NCI-H146 treated with DMSO at 0.1 percent for 48 hours (cell line): ENCODE results near the gene MAP3K14.
A peak's percentile ranks its signal among the peaks of the same experiment; 100 is the strongest.

ENCODE experiments used
- DNase-seq: peaks from one replicate; lab custom pipeline; 2025; ENCODE audit not compliant: unreplicated experiment; lab: John Stamatoyannopoulos, UW

The MAP3K14 gene

DNA sequence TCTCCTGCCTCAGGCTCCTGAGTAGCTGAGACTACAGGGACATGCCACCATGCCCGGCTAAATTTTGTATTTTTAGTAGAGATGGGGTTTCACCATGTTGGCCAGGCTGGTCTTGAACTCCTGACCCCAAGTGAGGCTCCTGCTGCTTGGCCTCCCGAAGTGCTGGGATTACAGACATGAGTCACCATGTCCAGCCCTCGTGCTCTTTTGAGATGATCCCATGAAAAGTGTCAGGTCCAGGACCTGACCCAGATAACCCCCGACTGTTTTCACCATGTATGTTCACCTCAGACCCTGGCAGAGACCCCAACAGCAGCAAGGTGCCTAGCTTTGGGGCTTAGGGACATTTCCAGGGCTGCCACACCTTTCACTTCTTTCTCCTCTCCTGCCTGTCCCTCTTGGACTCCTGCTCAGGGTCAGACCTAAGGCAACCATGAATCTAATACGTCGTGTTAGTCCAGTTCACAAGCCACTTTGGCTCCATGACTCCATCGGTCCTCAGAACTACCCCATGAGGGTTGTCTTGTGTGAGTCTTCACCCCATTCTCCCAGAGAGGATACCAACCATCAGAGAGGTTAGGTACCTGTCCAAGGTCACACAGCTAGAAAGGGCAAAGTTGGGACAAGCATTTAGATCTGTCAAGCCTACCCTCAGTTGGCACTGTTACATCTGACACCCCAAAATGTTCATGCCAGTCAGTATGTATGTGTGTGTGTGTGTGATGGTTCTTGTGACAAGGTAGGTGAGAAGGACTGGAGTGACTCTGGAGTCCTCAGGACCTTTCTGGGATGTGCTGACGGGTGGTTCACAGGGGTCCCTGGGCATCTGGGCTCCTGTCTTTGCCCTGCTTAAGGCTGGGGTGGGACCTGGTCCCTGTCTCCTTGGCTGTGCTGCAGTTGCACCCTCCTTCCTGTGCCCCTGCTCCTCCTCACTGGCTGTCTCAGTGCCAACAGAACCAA, 23.1 kb upstream of the MAP3K14 start:
- no peak for DNase-seq

GRCh38 chr17:45338996-45339535, 22.2 kb upstream of the MAP3K14 start:
- no peak for DNase-seq

DNA sequence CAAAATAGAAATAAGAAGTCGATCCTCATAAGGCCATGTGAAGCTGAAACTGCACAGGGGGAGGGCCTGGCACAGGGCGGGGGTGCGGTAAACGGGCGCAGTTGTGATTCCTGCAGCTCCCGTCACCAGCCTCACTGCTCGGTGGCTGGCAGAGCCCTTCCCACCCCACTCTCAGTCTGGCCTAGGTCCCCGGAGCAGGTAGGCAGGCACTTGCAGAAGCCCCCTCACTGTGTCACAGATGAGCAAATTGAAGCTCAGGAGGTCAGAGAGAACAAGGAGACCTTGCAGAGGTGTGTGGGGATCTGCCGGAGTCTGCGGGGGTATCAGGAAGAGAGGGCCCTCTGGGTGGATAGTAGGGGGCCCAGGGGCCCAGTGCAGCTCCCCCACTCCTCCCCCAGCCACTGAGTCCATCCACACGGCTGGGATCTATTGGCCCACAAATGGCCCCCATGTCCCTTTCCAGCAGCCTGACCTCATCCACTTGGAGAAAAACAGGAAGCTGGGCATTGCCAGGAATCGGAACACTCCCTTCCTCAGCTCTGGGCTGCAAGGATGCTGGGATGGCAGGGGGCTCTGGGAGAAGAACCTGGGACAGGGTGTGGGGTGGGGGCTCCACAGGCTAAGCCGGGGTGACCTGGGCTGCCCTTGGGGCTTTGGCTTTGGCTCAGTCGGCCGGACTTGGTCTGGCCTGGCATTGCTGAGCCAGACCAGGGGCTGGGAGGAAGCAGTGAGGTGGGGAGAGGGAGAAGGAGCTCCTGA, 21.4 kb upstream of the MAP3K14 start:
- DNase-seq = no peak

DNA sequence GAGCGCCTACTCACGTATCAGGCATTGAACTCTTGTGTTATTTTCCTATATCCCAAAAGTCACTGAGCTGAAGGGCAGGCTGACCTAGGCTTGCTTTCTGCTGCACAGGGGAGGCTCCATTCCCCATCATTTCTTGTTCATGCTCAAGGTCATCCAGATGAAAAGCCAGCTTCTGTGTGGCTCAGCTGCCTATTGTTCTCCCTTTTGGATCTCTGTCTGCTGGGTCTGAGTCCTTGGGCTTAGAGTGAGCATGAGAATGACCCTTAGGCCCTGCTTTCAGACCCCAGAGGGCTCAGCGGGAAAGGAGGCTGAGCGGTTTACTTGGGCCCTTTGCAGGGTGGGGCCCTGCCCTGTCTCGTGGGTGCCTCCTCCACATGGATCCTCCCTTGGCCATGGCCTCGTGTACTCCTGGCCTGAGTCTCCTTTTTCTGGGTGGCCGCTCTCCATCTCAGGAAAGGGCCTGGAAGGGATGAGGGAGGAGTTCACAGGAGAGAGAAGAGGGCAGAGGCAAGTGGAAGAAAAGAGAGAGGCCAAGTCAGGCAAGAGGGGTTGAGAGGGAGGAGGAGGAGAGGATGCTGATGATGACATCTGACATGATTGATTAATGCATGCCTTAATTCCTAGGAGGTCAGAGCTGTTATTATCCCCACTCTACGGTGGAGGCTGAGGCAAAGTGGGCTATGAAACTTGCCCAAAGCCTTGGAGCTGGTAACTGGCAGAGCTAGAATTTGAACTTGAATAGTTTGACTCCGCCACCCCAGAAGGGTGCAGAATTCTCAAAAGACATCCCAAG, 19.8 kb upstream of the MAP3K14 start:
- DNase-seq = no peak

GRCh38 chr17:45335721-45336120, 18.9 kb upstream of the MAP3K14 start:
- no peak for DNase-seq

- DNase-seq = peak; percentile 63
Measured at GRCh38 chr17:45334701-45335677, 18.2 kb upstream of the MAP3K14 start.

DNA sequence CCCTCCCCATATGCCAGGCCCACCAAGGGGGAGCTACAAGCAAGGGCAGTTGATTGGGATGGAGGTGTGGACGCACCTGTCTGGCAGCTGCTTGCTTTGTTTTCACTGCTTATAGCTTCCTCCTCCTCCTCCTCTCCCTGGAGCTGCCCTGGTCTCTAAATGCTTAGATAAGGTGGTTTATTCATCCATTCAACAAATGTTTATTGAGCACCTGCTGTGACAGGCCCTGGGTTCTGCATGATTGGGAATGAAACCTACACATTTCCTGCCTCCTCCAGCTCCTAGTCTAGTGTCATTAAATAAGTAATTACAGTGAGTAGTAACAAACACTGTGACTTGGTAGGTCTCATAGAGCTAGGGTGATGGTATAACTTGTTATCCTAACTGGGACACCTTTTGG, 17.4 kb upstream of the MAP3K14 start:
- peak; percentile 98 for DNase-seq

GRCh38 chr17:45333702-45334092, 16.9 kb upstream of the MAP3K14 start:
- DNase-seq = no peak

- DNase-seq = no peak
Measured at GRCh38 chr17:45332989-45333701, 16.3 kb upstream of the MAP3K14 start.

GRCh38 chr17:45332505-45332904, 15.7 kb upstream of the MAP3K14 start:
- DNase-seq = no peak

DNA sequence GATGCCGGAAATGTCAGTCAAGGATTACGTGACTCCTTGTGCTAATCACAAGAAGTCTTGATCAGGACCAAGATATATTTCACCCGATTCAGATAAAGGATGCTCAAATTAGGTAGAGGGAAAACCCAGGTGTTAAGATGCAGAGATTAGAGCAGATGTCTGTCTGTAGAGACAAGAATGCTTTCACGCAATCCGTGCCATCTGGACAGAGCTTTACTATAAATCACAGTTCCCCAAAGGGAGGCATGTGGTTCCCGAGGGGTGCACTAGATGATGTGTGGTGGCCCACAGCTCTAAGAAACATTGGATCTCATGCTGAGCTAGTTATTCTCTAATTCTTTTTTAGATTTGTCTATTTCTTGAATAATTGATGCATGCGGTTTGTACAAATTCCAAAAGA, 9.8 kb upstream of the MAP3K14 start:
- DNase-seq = no peak

GRCh38 chr17:45325810-45326209, 9.0 kb upstream of the MAP3K14 start:
- no peak for DNase-seq

- DNase-seq = no peak
Measured at GRCh38 chr17:45324336-45324735, 7.5 kb upstream of the MAP3K14 start.

- DNase-seq = no peak
Measured at GRCh38 chr17:45322168-45322567, 5.3 kb upstream of the MAP3K14 start.

DNA sequence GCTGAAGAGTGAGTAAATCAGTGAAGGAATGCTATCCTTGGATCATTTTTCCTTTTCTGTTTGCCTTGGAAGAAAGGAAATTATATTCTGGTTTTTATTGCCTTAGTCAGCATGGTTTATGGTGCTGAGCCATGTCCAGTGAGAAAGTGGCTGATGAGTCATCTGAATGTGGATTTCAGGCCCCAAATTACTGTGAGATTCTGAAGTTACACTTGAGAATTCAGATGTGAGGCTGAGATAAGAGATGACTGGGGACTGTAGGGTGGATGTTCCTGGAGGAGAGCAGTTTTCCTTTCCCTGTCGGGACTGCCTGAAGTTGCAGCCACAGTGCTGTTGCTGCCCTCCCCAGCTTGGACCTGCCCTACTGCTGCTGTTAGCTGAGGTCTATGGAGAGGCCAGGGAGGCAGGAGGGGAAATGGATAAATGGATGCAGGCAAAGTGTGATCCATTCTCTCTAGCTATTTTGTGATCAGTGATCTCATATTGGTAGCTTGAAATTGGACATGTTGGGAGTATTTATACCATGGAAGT, 4.2 kb upstream of the MAP3K14 start:
- DNase-seq = no peak

DNA sequence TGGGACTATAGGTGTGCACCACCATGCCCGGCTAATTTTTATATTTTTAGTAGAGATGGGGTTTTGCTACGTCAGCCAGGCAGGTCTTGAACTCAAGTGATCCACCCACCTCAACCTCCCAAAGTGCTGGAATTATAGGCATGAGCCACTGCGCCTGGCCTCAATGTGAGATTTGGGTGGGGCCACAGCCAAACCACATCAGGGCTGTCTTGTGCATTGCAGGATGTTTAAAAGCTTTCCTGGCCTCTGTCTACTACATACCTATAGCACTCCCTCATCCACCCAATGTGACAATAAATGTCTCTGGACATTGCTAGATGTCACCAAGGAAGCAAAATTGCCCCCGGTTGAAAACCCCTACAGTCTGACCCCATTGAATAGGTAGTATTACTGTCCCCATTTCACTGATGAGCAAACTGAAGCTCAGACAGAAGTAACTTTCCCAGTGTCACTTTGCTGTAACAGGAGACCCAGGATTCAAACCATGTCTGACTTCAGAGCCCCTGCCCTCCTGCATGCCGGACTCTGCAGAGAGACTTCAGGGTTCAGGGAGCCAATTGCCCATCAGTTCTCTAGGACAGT, 3.6 kb upstream of the MAP3K14 start:
- no peak for DNase-seq

GRCh38 chr17:45319239-45319703, 2.5 kb upstream of the MAP3K14 start:
- no peak for DNase-seq

GRCh38 chr17:45318561-45319230, 1.9 kb upstream of the MAP3K14 start:
- no peak for DNase-seq
